HepG2 (cell line): ENCODE results near the gene NUP85. TPM values are rescaled to one million over a fixed set of nuclear protein-coding genes. Genes with fewer than 3 reads are reported as not detected.

Experiments
- ATAC-seq: fragments of 200-7000 bp; cut with Tn5 transposase; 3 replicates; pipeline ENCODE4 v1.9.1; 2020; ENCODE audit warnings: mild to moderate bottlenecking, moderate library complexity
- BruUV-seq: library from RNA; stranded (reverse); fragments of 400-500 nt; replicated peaks from 2 replicates; lab custom pipeline; 2021; lab: Mats Ljungman, UMichigan
- CTCF ChIA-PET: fragments of 300-600 bp; formaldehyde crosslinking; extraction: SDS; loops from one replicate; lab custom pipeline; 2021; ENCODE audit warnings: low total read pairs, inconsistent platforms, low intra/inter-chr PET ratio; lab: Yijun Ruan, JAX
- POLR2A ChIA-PET: fragments of 350-600 bp; sonication (Branson Sonifier 250); formaldehyde crosslinking; loops from one replicate; lab custom pipeline; 2020; ENCODE audit warnings: antibody characterized with exemption, inconsistent platforms; lab: Yijun Ruan, JAX
- DNase-seq: peaks from one replicate; pipeline ENCODE4 v3.0.0-alpha.2; 2015; ENCODE audit warnings: low spot score
- FAIRE-seq: peaks from 3 replicates; lab custom pipeline; 2011; peaks lifted over from hg19 to GRCh38; lab: Jason Lieb, UNC
- H2AFZ ChIP-seq: one replicate; pipeline ENCODE4 v1.6.1; 2011; ENCODE audit warnings: low read length, inconsistent platforms
- H3K27ac ChIP-seq: fragments of 300-600 bp; 3 replicates; pipeline ENCODE4 v1.8.0; 2011; ENCODE audit warnings: mixed run types, mild to moderate bottlenecking, mixed read lengths, low read length, inconsistent platforms; ENCODE audit not compliant: insufficient read depth; ENCODE audit errors: extremely low read length
- H3K27me3 ChIP-seq, 2 experiments: fragments of 200-600 bp in 1 of 2; 2 replicates in 1 of 2; 3 replicates in 1 of 2; pipeline versions ENCODE4 v1.6.0 to v1.8.0; 2011; ENCODE audit warnings: low read length in 2 of 2, mild to moderate bottlenecking in 2 of 2, moderate library complexity in 2 of 2, inconsistent platforms in 1 of 2; ENCODE audit not compliant: insufficient read depth in 2 of 2, control insufficient read depth in 1 of 2
- H3K36me3 ChIP-seq, 2 experiments: fragments of 200-600 bp in 1 of 2; replicated peaks in 1 of 2; 2 replicates in 1 of 2; 3 replicates in 1 of 2; pipeline versions ENCODE4 v1.5.1 to v1.8.0; 2011; ENCODE audit warnings: low read length in 2 of 2, inconsistent platforms in 1 of 2; ENCODE audit not compliant: insufficient read depth in 2 of 2, control insufficient read depth in 1 of 2
- H3K4me1 ChIP-seq: 2 replicates; pipeline ENCODE4 v1.5.1; 2012; ENCODE audit warnings: low read length, inconsistent platforms; ENCODE audit not compliant: insufficient read depth
- H3K4me2 ChIP-seq: 2 replicates; pipeline ENCODE4 v1.6.0; 2011; ENCODE audit warnings: low read depth, low read length, inconsistent platforms
- H3K4me3 ChIP-seq, 3 experiments: fragments of 200-600 bp in 1 of 3; sonication (generic), shearing (Covaris generic) in 1 of 3; replicated peaks in 1 of 3; 2 replicates each; pipeline ENCODE4 v1.5.1; 2011 to 2016; ENCODE audit warnings: low read length in 3 of 3, inconsistent platforms in 2 of 3, low read depth in 2 of 3, mild to moderate bottlenecking in 2 of 3, control low read depth in 1 of 3, mixed read lengths in 1 of 3; ENCODE audit not compliant: insufficient read depth in 1 of 3
- H3K79me2 ChIP-seq: one replicate; pipeline ENCODE4 v1.6.1; 2011; ENCODE audit warnings: low read length, inconsistent platforms; ENCODE audit not compliant: insufficient read depth
- H3K9ac ChIP-seq: 2 replicates; pipeline ENCODE4 v1.6.0; 2011; ENCODE audit warnings: mild to moderate bottlenecking, low read depth, low read length, inconsistent platforms; ENCODE audit not compliant: insufficient read depth
- H3K9me3 ChIP-seq: 2 replicates; pipeline ENCODE4 v1.5.1; 2012; ENCODE audit warnings: mild to moderate bottlenecking, low read length
- H4K20me1 ChIP-seq: 2 replicates; pipeline ENCODE4 v1.6.0; 2011; ENCODE audit warnings: inconsistent platforms, mild to moderate bottlenecking, low read length, moderate library complexity; ENCODE audit not compliant: insufficient read depth
- AGO1 ChIP-seq: fragments of 200-400 bp; formaldehyde crosslinking; IDR thresholded peaks from 2 replicates; pipeline ENCODE4 v1.6.1; 2017; ENCODE audit warnings: mild to moderate bottlenecking, low read depth, low read length, moderate library complexity; ENCODE audit not compliant: poor library complexity, severe bottlenecking
- KMT2B ChIP-seq: IDR thresholded peaks from 2 replicates; pipeline ENCODE4 v1.6.1; 2016; ENCODE audit warnings: missing genetic modification reagents, missing compliant biosample characterization
- NRL ChIP-seq: sonication (generic); formaldehyde crosslinking; IDR thresholded peaks from 2 replicates; pipeline ENCODE4 v1.5.0; 2020; ENCODE audit warnings: missing genetic modification reagents, mild to moderate bottlenecking, moderate library complexity, borderline replicate concordance
- PAX8 ChIP-seq: sonication (generic); formaldehyde crosslinking; IDR thresholded peaks from 2 replicates; pipeline ENCODE4 v1.8.0; 2022; ENCODE audit warnings: mild to moderate bottlenecking, missing genetic modification reagents, borderline replicate concordance
- SOX6 ChIP-seq, 2 experiments: fragments of 450-650 bp in 1 of 2; sonication (generic) in 1 of 2; formaldehyde crosslinking in 1 of 2; IDR thresholded peaks; 2 replicates each; pipeline versions ENCODE4 v1.4.0 to v1.6.1; 2017 to 2020; ENCODE audit warnings: antibody characterized with exemption in 1 of 2, mild to moderate bottlenecking in 1 of 2, missing genetic modification reagents in 1 of 2
- TAF15 ChIP-seq: fragments of 200-400 bp; formaldehyde crosslinking; IDR thresholded peaks from one replicate; pipeline ENCODE4 v1.6.1; 2018; ENCODE audit warnings: mild to moderate bottlenecking, low read depth, low read length; ENCODE audit not compliant: poor library complexity, severe bottlenecking
- THAP9 ChIP-seq: sonication (generic); formaldehyde crosslinking; IDR thresholded peaks from 2 replicates; pipeline ENCODE4; 2020; ENCODE audit warnings: missing genetic modification reagents, mild to moderate bottlenecking, borderline replicate concordance
- TP53 ChIP-seq: sonication (generic); formaldehyde crosslinking; conservative IDR thresholded peaks from 2 replicates; pipeline ENCODE4 v1.4.0; 2020; ENCODE audit warnings: missing genetic modification reagents
- WIZ ChIP-seq: sonication (generic); formaldehyde crosslinking; IDR thresholded peaks from 2 replicates; pipeline ENCODE4 v1.5.1; 2020; ENCODE audit warnings: mild to moderate bottlenecking, missing genetic modification reagents
- ZBTB20 ChIP-seq: sonication (generic); formaldehyde crosslinking; IDR thresholded peaks from 2 replicates; pipeline ENCODE4 v1.8.1; 2023; ENCODE audit warnings: missing genetic modification reagents, low read depth, mild to moderate bottlenecking, borderline replicate concordance
- ZC3H13 ChIP-seq: sonication (generic); formaldehyde crosslinking; IDR thresholded peaks from 2 replicates; pipeline ENCODE4 v1.8.1; 2023; ENCODE audit warnings: mild to moderate bottlenecking, missing genetic modification reagents, moderate library complexity
- ZMYM3 ChIP-seq: sonication (generic); formaldehyde crosslinking; IDR thresholded peaks from 2 replicates; pipeline ENCODE4 v1.5.1; 2020; ENCODE audit warnings: mild to moderate bottlenecking, missing genetic modification reagents
- ZNF629 ChIP-seq: sonication (generic); formaldehyde crosslinking; conservative IDR thresholded peaks from 2 replicates; pipeline ENCODE4 v1.5.0; 2020; ENCODE audit warnings: missing genetic modification reagents
- WGBS: methylation state at CpG from one replicate; pipeline ENCODE4 v1.1.6; 2017; ENCODE audit warnings: low lambda C conversion rate; 5-methylcytosine and 5-hydroxymethylcytosine counted together
- in situ Hi-C: cut with HindIII; loops from 2 replicates; pipeline ENCODE4 v1.10.0; 2017; ENCODE audit warnings: low pct_unique_long_range_greater_than_20kb; ENCODE audit not compliant: extremely low pct_ligation_motif_present
- intact Hi-C: fragments of 100-400 bp; cut with micrococcal nuclease; formaldehyde crosslinking; loops from one replicate; pipeline ENCODE4 v1.10.0; 2022; ENCODE audit not compliant: unreplicated experiment
- polyA plus RNA-seq, 8 experiments: library from polyadenylated mRNA; depleted of rRNA in 3 of 8; stranded (reverse) in 7 of 8; unstranded in 1 of 8; fragments of >200 nt; fragmentation: Illumina TruSeq in 4 of 8; extraction: Trizol in 4 of 8; gene quantifications; 2 replicates each; pipeline versions ENCODE4 v1.2.1 to v1.2.3, GENCODE V29; 2011 to 2016; ENCODE audit warnings: low read depth in 4 of 8, missing spikeins in 1 of 8, mixed read lengths in 1 of 8; ENCODE audit not compliant: insufficient read depth in 1 of 8
- total RNA-seq, 5 experiments: library from RNA; depleted of rRNA; stranded (reverse); fragments of >200 nt; fragmentation: Illumina TruSeq; extraction: Trizol; gene quantifications; 2 replicates each; pipeline ENCODE4 v1.2.3, GENCODE V29; 2016; ENCODE audit warnings: low read depth in 1 of 5
- TF ChIP-seq, protein P1 (sequence below): sonication (generic); formaldehyde crosslinking; IDR thresholded peaks from 2 replicates; pipeline ENCODE4 v1.8.0; 2022; ENCODE audit warnings: mild to moderate bottlenecking, missing genetic modification reagents; ENCODE audit not compliant: insufficient replicate concordance
- TF ChIP-seq, protein P2 (sequence below): sonication (generic); formaldehyde crosslinking; IDR thresholded peaks from 2 replicates; pipeline ENCODE4 v1.9.0; 2022; ENCODE audit warnings: low read depth, missing genetic modification reagents

The NUP85 gene
- total and polyA plus RNA-seq, 2 of the 13 experiments (the other 11 are each of a cell fraction or from before 2014, with no cell fraction given): 89.1 to 124 TPM

DNA sequence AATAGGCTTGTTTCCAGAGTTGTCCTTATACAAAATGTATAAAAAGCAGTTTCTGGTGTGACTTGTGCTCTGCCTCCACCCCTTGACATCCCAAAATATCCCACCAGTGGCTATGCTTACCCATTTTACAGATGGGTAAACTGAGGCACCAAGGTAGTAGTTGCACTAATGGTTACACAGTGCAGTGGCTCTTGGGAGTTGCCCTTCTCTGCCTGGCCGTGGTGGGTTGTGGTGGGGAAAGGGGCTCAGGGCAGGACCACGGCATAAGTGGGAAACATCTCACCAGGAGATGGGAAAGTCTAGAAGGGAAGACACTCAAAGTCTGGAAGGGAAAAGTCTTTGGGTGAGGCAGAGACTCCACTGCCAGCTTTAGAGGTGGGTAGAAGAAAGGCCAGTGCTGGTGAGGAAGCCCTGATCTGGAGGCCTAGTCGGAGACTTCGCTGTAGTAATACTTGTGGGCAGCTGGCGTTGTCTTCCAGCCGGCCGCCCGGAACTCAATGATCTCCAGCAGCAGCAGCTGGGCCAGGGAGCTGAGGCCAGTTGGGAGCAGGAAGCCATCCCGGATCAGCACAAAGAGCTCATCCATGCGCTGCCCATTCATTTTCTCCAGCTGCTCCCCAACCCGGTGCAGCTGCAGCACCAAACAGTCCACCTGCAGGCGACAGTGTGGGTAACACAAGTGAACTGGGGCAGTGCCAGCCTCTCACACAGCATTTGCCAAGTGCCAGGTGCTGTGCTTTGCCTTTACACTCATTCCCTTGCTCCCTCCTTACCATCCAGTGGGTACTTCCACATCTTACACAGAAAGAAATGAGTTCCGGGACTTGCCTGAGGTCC, 61.1 kb downstream of the NUP85 start:
- Histone ChIP-seq H3K36me3 (peaks cover 13 to 29% of the 10 kb centered on the region in 2 experiments), H4K20me1 (no peaks in the 10 kb centered on the region), H3K9ac (no peak overlapping the region), H3K27me3 (no peaks in the 10 kb centered on the region; a peak in 1 of 5 replicates), H3K9me3 (no peaks in the 10 kb centered on the region), H3K79me2 (peaks cover 21% of the 10 kb centered on the region), H3K4me1 (peaks cover 46% of the 10 kb centered on the region), H3K4me3 (no peak overlapping the region), H2AFZ (no peak overlapping the region), H3K27ac (peak overlapping the region; percentile 34), H3K4me2 (no peak overlapping the region)
- FAIRE-seq (no peak), DNase-seq (no peak), ATAC-seq (no peak)
- WGBS: 96% methylated on average over 12 of the region's 13 CpGs
- ChIA-PET POLR2A (interaction anchor here (1.2 to 6.6 kb wide), 3 partner anchors 84 to 139 kb away, joined by 3 to 43 read pairs (median 13); partner anchors contain the start of genes GRB2 and SUMO2), CTCF (interaction anchor here (1.5 to 2.0 kb wide), 2 partner anchors 57 to 146 kb away, joined by 4 to 10 read pairs; no protein-coding TSS in a partner anchor)
- intact Hi-C loops (no loop called here), in situ Hi-C loops (loop anchor here (5.0 kb wide), 1 partner anchor 146 kb away; no protein-coding TSS in a partner anchor)
- no TSS peak for BruUV-seq
- TF ChIP-seq, protein P1, sequence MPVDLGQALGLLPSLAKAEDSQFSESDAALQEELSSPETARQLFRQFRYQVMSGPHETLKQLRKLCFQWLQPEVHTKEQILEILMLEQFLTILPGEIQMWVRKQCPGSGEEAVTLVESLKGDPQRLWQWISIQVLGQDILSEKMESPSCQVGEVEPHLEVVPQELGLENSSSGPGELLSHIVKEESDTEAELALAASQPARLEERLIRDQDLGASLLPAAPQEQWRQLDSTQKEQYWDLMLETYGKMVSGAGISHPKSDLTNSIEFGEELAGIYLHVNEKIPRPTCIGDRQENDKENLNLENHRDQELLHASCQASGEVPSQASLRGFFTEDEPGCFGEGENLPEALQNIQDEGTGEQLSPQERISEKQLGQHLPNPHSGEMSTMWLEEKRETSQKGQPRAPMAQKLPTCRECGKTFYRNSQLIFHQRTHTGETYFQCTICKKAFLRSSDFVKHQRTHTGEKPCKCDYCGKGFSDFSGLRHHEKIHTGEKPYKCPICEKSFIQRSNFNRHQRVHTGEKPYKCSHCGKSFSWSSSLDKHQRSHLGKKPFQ: no peak
- TF ChIP-seq AGO1: peak; percentile 8
- no peak for TF ChIP-seq THAP9
- TF ChIP-seq ZBTB20 (CRISPR knock-in tag): no peak
- no peak for TF ChIP-seq PAX8
- TF ChIP-seq TP53: no peak
- TF ChIP-seq, protein P2, sequence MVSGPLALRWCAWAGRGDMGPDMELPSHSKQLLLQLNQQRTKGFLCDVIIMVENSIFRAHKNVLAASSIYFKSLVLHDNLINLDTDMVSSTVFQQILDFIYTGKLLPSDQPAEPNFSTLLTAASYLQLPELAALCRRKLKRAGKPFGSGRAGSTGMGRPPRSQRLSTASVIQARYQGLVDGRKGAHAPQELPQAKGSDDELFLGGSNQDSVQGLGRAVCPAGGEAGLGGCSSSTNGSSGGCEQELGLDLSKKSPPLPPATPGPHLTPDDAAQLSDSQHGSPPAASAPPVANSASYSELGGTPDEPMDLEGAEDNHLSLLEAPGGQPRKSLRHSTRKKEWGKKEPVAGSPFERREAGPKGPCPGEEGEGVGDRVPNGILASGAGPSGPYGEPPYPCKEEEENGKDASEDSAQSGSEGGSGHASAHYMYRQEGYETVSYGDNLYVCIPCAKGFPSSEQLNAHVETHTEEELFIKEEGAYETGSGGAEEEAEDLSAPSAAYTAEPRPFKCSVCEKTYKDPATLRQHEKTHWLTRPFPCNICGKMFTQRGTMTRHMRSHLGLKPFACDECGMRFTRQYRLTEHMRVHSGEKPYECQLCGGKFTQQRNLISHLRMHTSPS (CRISPR knock-in tag): no peak
- TF ChIP-seq SOX6 (IDR thresholded peaks at IDR 0.05): no peak
- TF ChIP-seq SOX6 (CRISPR knock-in tag; IDR thresholded peaks at IDR 0.05): no peak
- TF ChIP-seq ZNF629 (CRISPR knock-in tag): peak; percentile 97
- TF ChIP-seq WIZ (CRISPR knock-in tag): no peak
- TF ChIP-seq NRL (CRISPR knock-in tag): 0 out of 2 replicates have a peak, but pooled peaks have one; percentile 12
- TF ChIP-seq TAF15: no peak
- no peak for TF ChIP-seq ZC3H13 (CRISPR knock-in tag)
- peak; percentile 93 for TF ChIP-seq ZMYM3 (CRISPR knock-in tag)
- no peak for TF ChIP-seq KMT2B
